ENCODE results near the gene ZNF691. TPM values are rescaled to one million over a fixed set of nuclear protein-coding genes. Genes with fewer than 3 reads are reported as not detected.
"Not testable (repeated sequence)": the region's sequence is repeated elsewhere in the genome, so short reads cannot be mapped to it uniquely, and the experiment has no call there.

Gene ZNF691
- total and polyA plus RNA-seq, 2 experiments from 2014 or later = 18.6 to 24.3 TPM

DNA sequence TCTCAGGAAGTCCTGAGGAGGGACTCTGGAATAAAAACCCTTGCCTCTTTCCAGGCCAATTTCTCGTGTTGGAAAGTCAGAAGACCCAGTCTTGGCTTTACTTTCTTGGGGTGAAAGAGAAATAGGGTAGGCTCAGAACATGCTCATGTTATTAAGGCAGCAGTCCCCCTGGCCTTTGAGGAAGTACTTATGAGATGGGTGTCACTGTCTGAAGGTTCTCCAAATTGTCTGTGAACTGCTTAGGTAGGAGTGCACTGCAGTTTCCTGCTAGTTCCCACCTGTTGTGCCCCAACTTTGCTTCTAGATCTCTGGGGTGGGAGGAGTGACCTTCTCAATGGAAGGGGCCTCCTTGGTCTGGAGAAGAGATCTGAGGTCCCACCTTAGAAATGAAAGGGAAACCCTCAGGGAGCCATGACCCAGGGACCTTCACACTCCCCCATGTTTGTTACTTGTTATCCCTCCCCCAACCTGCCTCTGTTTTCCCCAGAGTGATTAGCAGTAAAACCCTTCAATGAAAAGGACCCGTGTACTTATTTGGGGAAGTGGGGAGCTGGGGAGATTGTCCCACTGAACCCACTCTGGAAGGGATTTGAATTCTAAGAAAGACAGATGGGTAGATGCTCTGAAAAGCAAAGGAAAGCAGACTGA lies 5.7 kb downstream of the ZNF691 start:
- no peak for DNase-seq (ENCODE audit: low read depth in 1 of 2, low spot score in 1 of 2)
- no peak overlapping the region for H3K4me3 ChIP-seq
- no peaks in the 10 kb centered on the region for H3K27me3 ChIP-seq
- H3K36me3 ChIP-seq = peaks cover 13% of the 10 kb centered on the region
- peaks cover 5% of the 10 kb centered on the region for H3K4me1 ChIP-seq (ENCODE audit: low read depth)
- H3K9me3 ChIP-seq (ENCODE audit: low read depth) = no peaks in the 10 kb centered on the region
- TF ChIP-seq, protein P1, sequence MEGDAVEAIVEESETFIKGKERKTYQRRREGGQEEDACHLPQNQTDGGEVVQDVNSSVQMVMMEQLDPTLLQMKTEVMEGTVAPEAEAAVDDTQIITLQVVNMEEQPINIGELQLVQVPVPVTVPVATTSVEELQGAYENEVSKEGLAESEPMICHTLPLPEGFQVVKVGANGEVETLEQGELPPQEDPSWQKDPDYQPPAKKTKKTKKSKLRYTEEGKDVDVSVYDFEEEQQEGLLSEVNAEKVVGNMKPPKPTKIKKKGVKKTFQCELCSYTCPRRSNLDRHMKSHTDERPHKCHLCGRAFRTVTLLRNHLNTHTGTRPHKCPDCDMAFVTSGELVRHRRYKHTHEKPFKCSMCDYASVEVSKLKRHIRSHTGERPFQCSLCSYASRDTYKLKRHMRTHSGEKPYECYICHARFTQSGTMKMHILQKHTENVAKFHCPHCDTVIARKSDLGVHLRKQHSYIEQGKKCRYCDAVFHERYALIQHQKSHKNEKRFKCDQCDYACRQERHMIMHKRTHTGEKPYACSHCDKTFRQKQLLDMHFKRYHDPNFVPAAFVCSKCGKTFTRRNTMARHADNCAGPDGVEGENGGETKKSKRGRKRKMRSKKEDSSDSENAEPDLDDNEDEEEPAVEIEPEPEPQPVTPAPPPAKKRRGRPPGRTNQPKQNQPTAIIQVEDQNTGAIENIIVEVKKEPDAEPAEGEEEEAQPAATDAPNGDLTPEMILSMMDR (IDR thresholded peaks at IDR 0.05; ENCODE audit: low read depth, low read length) = no peak
- no peak overlapping the region for H3K27ac ChIP-seq

- no peak overlapping the region for H3K4me3 ChIP-seq
- no peak overlapping the region for H3K27ac ChIP-seq
- no peaks in the 10 kb centered on the region for H3K9me3 ChIP-seq (ENCODE audit: low read depth)
- H3K27me3 ChIP-seq = no peaks in the 10 kb centered on the region
- peaks cover under 1% of the 10 kb centered on the region for H3K4me1 ChIP-seq (ENCODE audit: low read depth)
- DNase-seq (ENCODE audit: low read depth in 1 of 2, low spot score in 1 of 2) = no peak
- TF ChIP-seq, protein P1 (IDR thresholded peaks at IDR 0.05; ENCODE audit: low read depth, low read length) = no peak
- peaks cover 13% of the 10 kb centered on the region for H3K36me3 ChIP-seq
Measured at GRCh38 chr1:42852608-42852980, 6.2 kb downstream of the ZNF691 start.

DNA sequence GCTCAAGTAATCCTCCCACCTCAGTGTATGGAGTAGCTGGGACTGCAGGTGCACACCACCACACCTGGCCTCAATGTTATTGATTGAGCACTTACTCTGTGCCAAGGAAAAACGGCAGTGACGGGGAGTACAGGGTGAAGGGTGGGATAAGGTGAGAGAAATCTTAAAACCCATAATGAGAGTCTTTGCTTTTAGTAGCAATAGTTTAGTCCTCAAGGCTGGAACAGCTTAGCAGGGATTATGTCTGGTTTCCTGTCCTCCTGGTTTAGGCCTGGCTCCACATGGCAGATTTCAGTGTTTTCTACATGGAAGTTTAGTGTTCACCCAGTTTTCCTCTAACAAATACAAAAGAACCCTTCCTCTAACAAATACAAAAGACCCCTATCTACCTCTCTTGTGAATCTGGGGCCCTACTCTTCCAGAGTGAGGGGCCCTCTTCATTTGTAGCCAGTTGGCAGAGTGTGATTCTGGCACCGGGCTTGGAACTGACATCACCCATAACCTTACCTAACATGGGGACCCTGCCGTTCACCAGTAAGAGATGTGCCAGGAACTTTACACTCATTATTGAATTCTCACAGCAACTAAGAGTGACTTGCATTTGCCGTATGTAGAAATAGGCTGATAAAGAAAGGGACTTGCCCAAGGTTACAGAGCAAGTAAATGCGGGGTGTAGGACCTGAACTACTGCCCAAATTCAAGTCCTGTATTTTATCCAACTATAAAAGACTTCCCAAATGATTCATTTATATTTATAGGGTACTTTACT lies 6.9 kb downstream of the ZNF691 start:
- DNase-seq (ENCODE audit: low read depth in 1 of 2, low spot score in 1 of 2) = no peak
- Histone ChIP-seq H3K4me3 (no peak overlapping the region), H3K4me1 (ENCODE audit: low read depth) (no peaks in the 10 kb centered on the region), H3K9me3 (ENCODE audit: low read depth) (no peaks in the 10 kb centered on the region), H3K27me3 (no peaks in the 10 kb centered on the region), H3K27ac (no peak overlapping the region), H3K36me3 (peaks cover 13% of the 10 kb centered on the region)
- TF ChIP-seq, protein P1 (IDR thresholded peaks at IDR 0.05; ENCODE audit: low read depth, low read length) = no peak

- DNase-seq (ENCODE audit: low read depth in 1 of 2, low spot score in 1 of 2); H3K27ac ChIP-seq; H3K36me3 ChIP-seq; H3K4me3 ChIP-seq; H3K27me3 ChIP-seq; H3K9me3 ChIP-seq (ENCODE audit: low read depth); H3K4me1 ChIP-seq (ENCODE audit: low read depth): not testable (repeated sequence)
Measured at GRCh38 chr1:42856554-42856953, 10.1 kb downstream of the ZNF691 start.

- H3K27me3 ChIP-seq; H3K4me3 ChIP-seq; H3K4me1 ChIP-seq (ENCODE audit: low read depth); H3K9me3 ChIP-seq (ENCODE audit: low read depth); DNase-seq (ENCODE audit: low read depth in 1 of 2, low spot score in 1 of 2); H3K27ac ChIP-seq; H3K36me3 ChIP-seq: not testable (repeated sequence)
Measured at GRCh38 chr1:42859366-42859765, 13.0 kb downstream of the ZNF691 start.

GRCh38 chr1:42860339-42861013 lies 14.1 kb downstream of the ZNF691 start:
- TF ChIP-seq, protein P1 (IDR thresholded peaks at IDR 0.05; ENCODE audit: low read depth, low read length) = peak; percentile 7
- DNase-seq (ENCODE audit: low read depth in 1 of 2, low spot score in 1 of 2) = no peak
- Histone ChIP-seq H3K27me3 (no peaks in the 10 kb centered on the region), H3K9me3 (ENCODE audit: low read depth) (no peaks in the 10 kb centered on the region), H3K27ac (no peak overlapping the region), H3K36me3 (no peaks in the 10 kb centered on the region), H3K4me1 (ENCODE audit: low read depth) (no peaks in the 10 kb centered on the region), H3K4me3 (no peak overlapping the region)

Measured in cardiac muscle cell (in vitro differentiated cells and primary cell).